ENCODE measurements around the gene FKBP7. TPM values are rescaled to one million over a fixed set of nuclear protein-coding genes. Genes with fewer than 3 reads are reported as not detected.

Gene FKBP7
- total and polyA plus RNA-seq, 12 donors, result 5.3 to 18.0 (median 8.6) TPM

DNA sequence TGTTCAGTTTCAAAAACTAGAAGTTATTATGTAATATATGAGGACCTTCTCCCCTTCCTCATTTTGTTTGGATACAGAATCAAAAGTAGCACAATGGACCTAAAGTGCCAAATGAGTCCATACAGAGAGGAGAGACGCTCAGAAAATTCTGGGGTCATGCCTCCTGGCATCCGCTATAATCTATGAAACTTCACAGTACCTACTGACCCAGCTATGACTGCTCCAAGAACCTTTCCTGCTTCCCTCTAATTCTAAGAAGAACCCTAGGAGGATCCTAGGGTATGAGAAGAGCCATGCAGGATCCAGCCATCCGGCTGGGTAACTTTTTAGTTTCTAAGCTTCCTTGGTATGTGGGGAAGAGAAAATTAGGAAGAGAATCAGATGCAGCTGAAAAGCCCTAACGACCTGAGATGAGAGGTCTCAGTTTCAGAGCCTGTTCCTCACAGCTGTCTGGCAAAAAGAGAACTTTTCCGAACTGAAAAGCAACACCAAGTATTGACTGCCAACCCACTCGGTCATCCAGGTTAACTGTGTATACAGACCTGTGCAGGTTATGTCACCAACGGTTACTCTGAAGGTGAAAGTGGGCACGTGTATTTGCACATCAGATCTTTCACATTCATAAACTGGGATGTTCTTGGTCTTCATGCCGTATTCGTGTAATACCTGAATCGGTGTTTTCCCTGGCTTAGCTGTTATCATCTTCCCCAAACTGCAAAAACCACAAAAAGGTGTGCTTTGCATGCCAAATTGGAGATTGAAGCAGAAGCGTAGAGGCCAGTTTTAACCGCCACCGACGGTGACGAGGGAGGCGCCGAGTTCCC, 28.5 kb downstream of the FKBP7 start:
- intact Hi-C loops (cut with DNase I), result no loop called here
- no peaks in the 10 kb centered on the region for H3K27me3 ChIP-seq
- H3K4me3 ChIP-seq, result peak overlapping the region; percentile 47 to 81 (median 67)
- H3K4me1 ChIP-seq (replicated peaks in 1 of 2), result peaks cover 0 to 27% of the 10 kb centered on the region in 2 donors
- H3K27ac ChIP-seq, result peak overlapping the region in 4 of 5 donors; percentile 90 to 98 (median 96)
- peaks cover 0 to 21% of the 10 kb centered on the region in 2 donors for H3K36me3 ChIP-seq (replicated peaks in 1 of 2)
- no peak for DNase-seq
- no peaks in the 10 kb centered on the region for H3K9me3 ChIP-seq (replicated peaks in 1 of 3)
- TF ChIP-seq POLR2A (IDR thresholded peaks at IDR 0.05) (no peak), CTCF (IDR thresholded peaks at IDR 0.05) (no peak)
- 7 to 13% (median 7%) methylated on average over 15 to 18 of the region's 18 CpGs for WGBS, 4 donors

DNA sequence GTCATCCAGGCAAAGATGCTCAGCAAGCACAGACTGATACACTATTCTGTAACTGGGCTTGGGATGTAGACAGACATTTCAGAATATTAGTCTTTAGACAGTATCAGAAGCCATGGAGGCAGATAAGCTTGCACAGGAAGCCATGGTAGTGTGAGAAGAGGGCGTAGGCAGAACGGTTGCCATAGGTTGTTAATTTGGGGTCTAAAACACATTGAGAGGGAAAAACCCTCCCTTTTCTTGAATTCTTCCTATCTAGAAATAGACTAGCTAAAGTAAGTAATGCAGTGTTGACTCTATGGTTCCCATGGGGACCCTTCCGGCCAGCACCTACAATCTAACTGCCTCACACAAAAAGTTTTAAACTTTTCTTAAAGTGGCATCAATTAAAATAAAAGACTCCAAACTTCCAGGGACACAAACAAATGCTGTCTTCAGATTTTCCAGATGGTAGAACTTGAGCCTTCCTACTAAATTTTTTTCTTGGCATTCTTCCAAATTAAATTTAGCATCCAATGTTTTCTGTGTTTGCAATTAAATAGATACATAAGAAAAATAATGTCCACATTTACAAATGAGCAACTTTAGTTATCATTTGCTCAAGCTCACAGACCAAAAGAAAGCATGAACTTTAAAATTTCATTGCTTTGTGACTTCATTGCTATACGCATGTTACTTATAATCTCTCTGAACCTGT, 29.3 kb downstream of the FKBP7 start:
- Histone ChIP-seq H3K27me3 (no peaks in the 10 kb centered on the region), H3K4me3 (no peak overlapping the region), H3K4me1 (replicated peaks in 1 of 2) (peaks cover 0 to 27% of the 10 kb centered on the region in 2 donors), H3K9me3 (replicated peaks in 1 of 3) (no peaks in the 10 kb centered on the region), H3K36me3 (replicated peaks in 1 of 2) (peaks cover 0 to 29% of the 10 kb centered on the region in 2 donors), H3K27ac (no peak overlapping the region)
- TF ChIP-seq CTCF (IDR thresholded peaks at IDR 0.05), result no peak
- TF ChIP-seq POLR2A (IDR thresholded peaks at IDR 0.05), result no peak
- WGBS, 4 donors, result 66 to 93% (median 87%) methylated on average over 4 of the region's 4 CpGs
- intact Hi-C loops (cut with DNase I), result no loop called here
- DNase-seq, result no peak

DNA sequence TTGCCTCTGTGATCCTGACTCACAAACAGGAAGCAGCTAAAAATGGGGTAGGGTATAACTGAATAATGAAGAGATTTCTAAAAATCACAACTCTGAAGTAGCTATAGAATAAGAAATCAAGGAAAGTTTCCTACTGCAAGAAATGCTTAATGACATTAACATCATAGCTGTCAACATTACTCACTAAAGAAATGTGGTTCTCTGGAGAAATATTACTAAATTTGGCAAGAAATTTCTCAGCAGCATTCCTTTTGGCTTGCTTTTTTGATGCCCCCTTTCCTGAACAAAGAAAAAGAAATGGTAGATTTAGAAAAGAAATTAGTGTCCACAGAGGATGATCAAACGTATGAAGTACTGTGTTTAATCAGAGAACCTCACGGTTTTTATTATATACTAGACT, 37.0 kb downstream of the FKBP7 start:
- WGBS, 4 donors, result 91 to 98% (median 94%) methylated on average over 2 of the region's 2 CpGs
- H3K27ac ChIP-seq, result no peak overlapping the region
- H3K27me3 ChIP-seq, result no peaks in the 10 kb centered on the region
- H3K36me3 ChIP-seq (replicated peaks in 1 of 2), result peaks cover 0 to 72% of the 10 kb centered on the region in 2 donors
- DNase-seq, result no peak
- H3K4me3 ChIP-seq, result no peak overlapping the region
- intact Hi-C loops (cut with DNase I), result no loop called here
- TF ChIP-seq CTCF (IDR thresholded peaks at IDR 0.05) (no peak), POLR2A (IDR thresholded peaks at IDR 0.05) (no peak)
- H3K9me3 ChIP-seq (replicated peaks in 1 of 3), result no peaks in the 10 kb centered on the region
- H3K4me1 ChIP-seq (replicated peaks in 1 of 2), result no peaks in the 10 kb centered on the region

DNA sequence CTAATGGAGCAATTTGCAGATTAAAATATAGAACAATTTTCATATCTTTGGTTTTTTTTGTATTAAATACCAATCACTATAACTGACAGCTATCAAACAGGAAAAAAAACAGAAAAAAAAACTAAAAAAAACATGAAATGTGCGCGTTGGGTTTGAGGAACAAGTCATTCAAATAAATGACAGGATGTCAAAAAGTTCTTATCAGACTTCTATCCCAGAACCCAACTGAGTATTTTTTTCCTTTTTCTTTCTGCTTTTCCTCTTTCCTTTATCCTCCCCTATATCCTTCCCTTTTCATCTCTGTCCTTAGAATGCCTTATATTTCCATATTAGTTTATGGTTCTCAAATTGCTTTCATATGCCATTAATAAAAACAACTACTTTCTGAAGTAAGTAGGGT, 41.7 kb downstream of the FKBP7 start:
- H3K4me3 ChIP-seq, result no peak overlapping the region
- intact Hi-C loops (cut with DNase I), result no loop called here
- no peaks in the 10 kb centered on the region for H3K4me1 ChIP-seq (replicated peaks in 1 of 2)
- DNase-seq, result no peak
- TF ChIP-seq POLR2A (IDR thresholded peaks at IDR 0.05) (no peak), CTCF (IDR thresholded peaks at IDR 0.05) (no peak)
- no peaks in the 10 kb centered on the region for H3K9me3 ChIP-seq (replicated peaks in 1 of 3)
- H3K27ac ChIP-seq, result no peak overlapping the region
- 95 to 98% (median 97%) methylated on average over 2 of the region's 2 CpGs for WGBS, 4 donors
- no peaks in the 10 kb centered on the region for H3K27me3 ChIP-seq
- peaks cover 0 to 70% of the 10 kb centered on the region in 2 donors for H3K36me3 ChIP-seq (replicated peaks in 1 of 2)
